SHP77 treated with DMSO at 0.1 percent for 48 hours (cell line): ENCODE data around the gene VASN.
"Not testable (repeated sequence)": the region's sequence is repeated elsewhere in the genome, so short reads cannot be mapped to it uniquely, and the experiment has no call there.

ENCODE experiments used
- DNase-seq: peaks from one replicate; lab custom pipeline; 2025; lab: John Stamatoyannopoulos, UW

VASN gene

DNA sequence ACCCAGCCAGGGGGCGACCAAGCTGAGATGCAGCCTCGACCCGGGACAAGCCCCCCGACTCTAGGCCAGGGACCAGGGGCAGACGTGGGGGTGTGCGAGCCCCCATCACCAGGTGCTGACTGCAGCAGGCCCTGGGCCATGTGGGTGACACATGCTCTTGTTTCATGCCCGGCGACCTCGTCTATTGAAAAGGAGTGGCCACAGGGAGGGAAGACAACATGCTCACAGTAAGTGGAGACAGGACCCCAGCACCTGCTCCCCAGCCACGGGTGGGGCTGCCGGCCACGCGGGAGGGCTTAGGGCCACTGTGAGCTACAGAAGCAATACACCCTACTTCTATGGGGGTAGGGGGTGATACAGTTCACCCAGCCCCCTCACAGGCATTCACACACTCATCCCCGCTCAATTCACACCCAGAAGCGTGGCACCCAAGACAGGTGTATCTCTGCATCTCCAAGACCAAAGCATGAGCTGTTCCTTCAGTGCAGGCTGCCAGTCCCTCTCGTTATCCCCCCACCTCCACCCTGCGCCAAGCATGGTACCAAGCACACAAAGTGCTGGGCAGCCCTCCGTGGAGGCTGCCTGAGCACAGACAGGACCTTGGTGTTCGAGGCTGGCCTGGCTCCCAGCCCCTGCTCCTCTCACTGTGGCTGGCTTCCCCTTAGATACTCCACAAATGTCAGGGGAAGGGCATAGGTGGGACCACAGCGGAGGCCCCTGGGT is 13.6 kb downstream of the VASN start:
- DNase-seq: no peak

DNA sequence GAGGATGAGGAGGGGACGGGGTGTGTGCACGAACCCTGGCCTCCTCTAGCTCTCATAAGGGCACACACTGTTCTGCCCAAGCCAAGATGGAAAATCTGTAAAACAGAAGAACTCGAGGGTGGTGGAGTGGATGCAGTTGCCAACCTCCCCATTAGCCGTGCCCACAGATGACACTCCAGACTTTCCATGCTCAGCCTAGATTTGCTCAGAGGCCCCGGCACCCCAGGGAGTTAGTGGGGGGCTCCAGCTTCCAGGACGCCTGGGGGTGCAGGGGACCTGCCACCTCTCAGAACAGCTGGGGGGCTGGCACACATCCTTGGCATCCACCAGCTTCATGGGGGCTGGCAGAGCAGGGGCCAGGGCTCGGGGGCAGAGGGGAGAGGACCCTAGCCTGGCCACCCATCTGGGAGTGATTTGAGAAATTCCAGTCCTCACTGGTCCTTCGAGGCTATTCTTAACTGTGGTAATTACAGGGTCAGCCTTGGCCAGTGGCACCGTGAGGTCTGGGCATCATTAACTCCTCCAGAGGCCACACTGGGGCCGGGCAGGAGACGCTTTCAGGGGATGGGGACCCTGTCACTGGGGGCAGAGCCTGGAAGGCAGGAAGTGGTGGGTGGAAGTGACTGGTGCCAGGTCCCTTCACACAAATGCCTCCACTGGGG is 14.3 kb downstream of the VASN start:
- no peak for DNase-seq

DNA sequence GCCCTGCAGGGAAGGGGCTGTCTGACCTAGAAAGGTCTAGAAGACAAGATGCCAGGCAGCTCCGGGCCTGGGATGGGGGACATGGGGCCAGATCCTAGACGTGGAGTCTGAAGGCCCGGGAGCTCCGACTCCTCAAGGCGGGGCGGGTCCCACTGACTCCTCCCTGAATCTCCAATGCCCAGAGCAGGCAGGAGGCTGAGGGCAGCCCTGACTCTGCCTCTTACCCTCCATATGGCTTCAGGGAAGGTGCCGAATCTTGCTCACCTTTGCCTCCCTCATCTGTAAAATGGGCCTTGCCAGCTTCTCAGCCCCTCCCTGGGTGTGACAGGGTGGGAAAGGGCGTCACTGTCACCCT is 14.8 kb downstream of the VASN start:
- DNase-seq: no peak

DNA sequence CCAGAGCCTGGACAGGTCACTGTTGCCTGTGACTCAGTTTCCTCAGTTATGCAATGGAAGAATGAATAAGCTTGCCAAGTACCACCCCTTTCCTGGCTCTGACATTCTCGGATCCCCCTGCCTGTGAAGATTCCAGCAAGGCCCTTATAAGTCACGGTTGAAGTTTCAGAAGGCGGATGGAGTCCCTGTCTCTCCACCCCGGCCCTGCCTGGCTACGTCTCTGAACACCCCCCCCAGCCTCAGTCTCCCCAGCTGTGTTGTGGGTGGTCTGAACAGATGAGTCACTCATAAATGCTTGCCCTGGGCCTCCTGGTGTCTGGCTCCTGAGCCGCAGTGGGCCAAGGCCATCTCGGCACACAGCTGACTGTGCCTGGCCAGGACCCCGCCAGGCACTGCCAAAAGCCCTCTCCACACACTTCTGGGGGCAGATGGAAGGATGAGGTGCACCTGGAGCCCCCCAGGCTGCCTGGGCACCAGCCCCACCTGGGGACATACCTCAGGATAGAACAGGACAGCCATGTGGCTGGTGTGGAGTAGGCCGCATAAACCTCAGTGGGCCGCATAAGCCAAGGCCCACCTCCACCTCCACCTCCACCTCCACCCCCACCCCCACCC is 15.4 kb downstream of the VASN start:
- DNase-seq: no peak

DNA sequence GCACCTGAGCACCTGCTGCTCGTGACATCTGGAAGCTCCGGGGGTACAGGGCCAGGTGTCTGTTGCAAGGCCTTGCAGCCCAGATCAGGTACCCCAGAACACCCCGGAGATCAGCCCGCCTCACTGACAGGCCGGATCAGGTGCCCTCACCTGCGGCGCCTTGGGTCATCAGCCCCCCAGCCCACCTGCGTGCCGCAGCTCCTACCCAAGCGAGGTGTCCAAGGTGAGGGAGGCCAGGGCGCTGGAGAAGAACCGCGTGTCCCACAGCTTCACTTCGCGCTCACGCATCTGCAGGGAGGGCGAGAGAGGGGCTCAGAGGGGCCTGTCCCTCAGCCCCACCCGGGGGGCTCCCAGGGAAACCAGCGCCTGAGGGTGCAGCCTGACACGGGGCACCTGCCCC is 16.1 kb downstream of the VASN start:
- no peak for DNase-seq

DNA sequence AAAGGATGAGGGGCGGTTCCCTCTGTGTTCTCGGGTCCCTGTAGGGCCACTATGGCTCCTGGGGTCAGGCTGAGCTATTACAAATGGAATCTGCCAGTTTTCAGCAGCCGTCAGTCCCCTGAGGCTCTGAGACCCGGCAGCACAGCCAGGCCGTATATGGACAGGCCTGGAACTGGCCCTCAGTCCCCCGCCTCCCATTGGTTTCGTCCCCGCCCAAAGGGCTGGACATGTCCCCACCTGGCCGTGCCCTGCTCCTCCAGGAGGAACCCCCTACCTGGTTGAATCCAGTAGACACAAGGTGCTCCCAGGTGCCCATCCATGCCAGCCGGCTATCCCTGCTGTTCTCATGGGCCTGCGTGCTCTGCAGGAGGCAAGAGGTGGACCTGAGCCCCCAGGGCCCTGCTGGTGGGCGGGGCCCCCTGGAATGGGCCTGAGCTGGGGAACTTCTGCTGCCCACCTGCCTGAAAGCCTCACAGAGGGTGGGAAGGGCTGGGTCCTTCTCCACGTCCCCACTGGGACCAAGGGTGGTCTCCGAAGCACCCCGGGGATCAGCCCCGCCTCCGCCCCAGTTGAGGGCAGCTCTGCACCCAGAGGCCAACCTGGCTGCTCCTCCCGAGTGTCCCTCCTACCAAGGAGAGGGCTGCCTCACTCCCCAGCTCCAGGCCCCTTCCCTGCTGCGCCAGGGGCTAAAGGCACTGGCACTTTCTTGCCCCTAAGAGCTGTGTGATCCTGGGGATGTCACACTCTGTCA is 16.8 kb downstream of the VASN start:
- no peak for DNase-seq

DNA sequence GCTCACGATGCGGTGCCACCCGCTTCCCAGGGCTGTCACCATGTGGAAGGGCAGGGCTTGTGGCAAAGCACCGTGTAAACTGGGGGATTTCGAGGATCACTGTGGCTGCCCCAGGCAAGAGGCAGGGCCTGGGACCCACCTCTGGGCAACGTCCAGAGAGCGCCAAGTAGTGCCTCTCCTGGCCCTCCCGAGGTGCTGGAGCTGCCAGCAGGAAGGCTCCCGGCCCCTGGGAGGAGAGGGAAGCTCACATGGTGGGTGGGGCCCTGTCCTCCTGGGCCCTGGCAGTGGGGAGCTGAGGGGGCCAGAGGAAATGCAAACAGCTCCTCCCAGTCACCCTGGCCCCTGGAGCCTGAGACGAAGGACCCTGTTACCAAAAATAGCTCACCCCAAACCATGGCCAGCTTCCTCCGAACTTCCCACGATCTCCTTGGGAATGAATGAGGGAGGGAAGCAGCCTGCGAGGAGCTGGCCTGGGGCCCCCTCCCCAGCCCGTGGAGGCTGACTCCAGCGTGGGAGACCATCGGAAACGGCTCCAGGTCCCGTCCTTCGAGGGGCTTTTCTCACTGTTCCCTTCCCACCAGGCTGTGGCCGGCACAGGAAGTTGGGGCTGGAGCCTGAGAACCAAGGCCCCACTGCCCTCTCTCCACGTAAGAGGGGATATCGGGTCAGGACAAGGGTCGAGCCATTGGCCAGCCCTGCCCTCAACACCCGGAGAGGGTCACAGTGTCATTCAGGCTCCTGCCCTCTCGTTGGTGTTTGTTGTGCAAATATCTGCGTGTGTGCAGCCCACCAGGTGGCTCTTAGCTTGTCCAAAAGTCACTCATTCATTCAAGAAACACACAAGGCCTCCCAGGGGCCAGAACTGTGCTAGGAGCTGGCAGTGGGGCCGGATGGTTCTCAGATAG is 17.7 kb downstream of the VASN start:
- no peak for DNase-seq

DNA sequence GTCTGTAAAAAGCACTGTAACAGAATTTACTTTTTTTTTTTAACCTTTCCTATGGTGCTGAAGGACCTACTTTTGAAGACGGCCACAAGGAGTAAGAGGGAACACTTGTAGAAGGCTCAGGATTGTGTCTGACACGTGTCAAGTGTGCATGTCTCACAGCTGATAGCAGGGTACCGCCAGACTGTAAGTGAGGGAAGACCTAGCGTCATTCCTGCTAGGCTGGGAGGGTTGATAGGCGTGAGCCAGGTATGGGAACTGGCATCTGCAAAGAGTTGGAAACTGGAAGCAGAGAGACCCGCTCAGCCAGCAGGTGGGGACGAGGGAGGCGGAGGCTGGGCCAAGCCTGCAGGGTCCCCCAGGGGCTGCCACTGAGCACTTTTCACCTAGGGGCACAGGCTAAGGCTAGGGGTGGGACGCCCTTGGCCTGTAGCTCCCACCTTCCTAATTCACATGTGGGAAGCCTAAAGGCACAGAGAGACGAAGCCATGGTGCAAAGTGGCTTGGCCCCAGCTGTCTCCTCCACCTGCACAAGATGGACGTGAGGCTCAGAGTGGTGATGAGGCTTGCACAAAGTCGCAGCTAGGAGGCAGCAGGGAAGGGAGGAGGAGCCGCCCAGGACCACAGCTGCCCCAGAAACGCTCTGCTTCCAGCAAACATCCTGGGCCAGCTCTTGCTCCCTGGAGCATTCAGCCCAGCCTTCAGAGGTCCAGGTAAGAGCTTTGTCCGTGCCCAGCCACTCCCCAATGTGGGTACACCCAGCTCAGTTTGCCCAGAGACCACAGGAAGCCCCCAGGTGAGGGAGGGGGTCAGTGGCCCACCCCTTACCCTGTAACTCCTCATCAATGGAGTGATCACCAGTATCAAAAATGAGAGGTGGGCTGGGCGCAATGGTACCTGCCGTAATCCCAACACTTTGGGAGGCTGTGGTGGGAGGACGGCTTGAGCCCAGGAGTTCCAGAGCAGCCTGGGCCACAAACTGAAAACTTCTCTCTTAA is 18.9 kb downstream of the VASN start:
- no peak for DNase-seq

DNA sequence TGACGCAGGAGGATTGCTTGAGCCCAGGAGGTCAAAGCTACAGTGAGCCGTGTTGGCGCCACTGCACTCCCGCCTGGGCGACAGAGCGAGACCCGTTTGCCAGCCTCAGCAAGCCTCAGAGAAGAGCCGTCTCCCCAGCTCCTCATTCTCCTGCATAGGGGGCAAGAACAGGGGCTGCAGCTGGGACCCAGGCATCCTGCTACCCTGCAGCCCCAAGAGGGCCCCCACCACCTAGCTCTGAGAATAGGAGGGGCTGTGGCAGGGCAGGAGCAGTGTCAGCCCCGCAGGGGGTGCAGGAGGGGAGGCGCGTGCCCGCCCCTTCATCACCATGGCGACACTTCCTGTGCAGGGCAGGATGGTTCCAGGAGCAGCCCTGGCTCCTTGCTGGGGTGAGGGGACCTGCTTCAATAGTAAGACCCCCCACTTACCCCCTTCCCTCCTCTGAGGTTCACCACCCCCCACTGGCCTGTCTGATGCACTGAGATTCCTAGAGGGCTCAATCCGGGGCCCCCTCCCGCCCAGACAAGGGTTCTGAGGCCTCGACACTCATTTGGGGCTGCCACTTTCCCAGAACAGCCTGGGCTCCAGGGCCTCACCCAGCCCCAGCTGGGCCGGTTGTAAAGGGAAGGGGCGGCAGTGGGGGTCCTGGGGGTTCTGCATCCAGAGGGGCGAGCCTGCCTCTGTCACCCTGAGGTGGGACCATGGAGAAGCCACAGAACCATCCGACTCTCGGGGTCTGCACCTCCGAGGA is 20.2 kb downstream of the VASN start:
- DNase-seq: no peak

DNA sequence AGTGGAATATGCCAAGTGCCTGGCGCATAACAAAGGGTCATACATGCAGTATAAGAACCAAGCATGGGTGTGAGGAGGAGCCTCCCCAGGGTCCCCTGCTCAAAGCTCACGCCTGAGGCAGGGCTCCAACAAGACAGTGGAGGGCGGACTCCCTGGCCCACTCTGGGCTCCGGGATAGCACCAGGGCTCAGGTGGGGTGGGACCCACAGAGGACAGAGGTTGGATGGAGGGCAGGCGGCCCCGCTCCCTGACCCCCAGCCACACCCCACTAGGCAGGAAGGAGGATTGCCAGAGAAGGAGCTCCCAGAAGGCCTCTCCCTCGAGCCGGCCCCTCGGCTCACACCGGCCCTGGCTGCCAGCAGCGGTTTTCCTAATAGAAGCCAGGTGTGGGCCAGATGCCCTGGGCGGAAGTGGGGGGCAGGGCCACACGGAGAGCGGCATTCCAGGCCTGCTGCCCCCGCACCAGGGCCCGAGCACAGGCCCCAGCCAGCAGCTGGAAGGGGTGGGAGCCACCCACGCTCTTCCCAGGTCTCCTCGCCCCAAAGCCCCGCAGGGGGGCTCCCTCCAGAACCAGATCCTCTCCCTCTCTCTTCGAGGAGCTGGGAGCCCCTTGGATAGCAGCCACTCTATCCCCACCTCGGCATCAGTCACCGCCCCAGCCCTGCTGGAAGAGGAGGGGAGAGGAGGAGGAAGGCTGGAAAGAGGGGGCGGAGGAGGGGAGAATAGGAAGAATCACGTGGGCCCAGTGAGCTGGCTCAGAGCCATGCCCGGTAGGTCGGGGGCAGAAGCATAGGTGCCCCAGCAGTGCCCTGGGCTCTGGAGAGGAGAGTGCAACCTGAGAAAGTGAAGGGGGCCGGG is 21.0 kb downstream of the VASN start:
- DNase-seq: peak; percentile 58

DNA sequence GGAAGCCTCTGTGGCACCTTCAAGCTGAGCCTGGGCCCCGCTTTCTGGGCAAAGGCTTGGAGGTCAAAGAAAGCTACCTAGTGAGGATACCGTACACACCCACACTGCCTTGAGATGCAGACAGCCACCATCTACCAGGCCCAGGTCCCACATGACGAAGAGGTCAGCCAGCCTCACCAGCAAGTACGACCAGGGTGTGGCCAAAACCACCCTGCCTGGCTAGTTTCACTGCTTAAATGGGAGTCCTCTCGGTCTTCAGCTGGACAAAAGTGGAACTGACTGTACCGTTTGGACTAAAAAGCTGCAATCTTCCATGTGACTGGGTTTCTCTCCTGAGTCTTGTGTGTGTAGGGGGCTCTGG is 21.6 kb downstream of the VASN start:
- no peak for DNase-seq

DNA sequence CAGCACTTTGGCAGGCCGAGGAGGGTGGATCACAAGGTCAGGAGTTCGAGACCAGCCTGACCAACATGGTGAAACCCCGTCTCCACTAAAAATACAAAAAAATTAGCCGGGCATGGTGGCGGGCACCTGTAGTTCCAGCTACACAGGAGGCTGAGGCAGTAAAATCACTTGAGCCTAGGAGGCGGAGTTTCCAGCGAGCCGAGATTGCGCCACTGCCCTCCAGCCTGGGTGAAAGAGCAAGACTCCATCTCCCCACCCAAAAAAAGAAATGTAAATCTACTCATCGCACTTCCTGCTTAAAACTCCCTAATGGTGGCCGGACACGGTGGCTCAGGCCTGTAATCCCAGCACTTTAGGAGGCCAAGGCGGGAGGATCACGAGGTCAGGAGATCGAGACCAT is 22.2 kb downstream of the VASN start:
- not testable (repeated sequence) for DNase-seq

DNA sequence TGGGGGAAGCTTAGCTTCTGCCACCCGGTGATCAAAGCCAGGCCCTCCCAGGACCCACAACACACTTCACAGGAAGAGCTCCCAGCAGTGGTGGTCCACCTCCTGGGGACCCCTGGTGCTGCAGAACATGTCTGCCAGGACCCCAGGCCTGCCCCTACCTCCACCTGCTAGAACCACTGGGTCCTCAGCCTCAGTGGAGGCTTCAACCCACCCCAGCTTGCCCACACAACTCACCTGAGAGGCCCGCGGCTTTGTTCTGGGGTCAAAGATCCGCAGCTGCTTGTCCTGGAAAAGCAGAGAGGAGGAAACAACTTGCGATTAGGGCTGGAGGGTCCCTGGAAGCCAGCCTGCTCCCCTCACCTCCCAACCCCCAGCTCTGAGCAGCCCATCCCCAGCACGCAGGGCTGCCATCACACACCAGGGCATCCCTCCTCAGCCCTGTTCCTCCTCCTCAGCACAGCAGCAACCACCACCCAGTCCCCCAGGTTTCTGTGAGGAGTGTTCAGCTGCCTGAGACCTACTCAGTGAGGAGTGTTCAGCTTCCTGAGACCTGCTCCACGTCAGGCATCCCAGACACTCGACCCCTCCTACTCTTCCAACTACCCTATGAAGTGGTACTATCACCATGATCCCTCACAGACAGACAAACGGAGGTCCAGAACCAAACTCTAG is 23.5 kb downstream of the VASN start:
- DNase-seq: no peak

DNA sequence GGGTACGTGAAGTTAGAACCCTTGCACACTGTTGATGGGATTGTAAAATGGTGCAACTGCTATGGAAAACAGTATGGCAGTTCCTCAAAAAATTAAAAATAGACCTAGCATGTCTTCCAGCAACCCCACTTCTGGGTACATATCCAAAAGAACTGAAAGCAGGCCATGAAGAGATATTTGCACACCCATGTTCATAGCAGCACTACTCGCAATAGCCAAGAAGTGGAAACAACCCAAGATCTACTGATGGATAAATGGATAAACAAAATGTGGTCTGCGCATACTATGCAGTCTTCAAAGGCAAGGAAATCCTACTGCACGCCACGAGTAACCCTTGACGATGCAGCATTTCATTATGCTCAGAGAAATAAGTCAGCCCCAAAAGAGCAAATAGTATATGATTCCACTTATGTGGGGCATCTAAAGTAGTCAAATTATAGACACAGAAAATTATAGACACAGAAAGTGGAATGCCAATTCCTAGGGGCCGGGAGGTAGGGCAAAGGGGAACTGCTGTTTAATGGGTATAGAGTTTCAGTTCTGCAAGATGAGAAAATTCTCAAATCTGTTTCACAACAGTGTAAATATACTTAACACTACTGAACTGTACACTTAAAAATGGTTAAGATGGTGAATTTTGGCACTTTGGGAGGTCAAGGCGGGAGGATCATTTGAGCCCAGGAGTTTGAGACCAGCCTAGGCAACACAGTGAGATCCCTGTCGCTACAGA is 27.5 kb downstream of the VASN start:
- DNase-seq: no peak

DNA sequence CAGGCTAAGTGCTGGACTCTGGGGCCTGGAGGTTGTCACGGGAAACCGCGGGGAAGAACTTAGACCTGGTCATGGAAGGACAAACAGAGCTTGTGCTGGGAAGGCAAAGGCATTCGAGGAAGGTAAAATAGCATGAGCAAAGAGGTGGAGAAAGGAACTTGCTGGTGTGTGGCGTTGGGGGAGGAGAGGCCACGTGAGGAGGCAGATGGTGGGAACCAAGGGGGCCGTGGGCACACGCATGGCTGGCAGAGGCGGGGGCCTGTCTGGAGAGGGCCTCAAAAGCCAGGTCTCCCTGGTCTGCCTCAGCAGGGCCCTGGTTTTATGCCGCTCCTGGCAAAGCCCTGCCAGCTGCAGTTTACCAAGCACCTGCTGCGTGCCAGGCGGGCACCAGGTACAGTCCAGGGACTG is 29.4 kb downstream of the VASN start:
- no peak for DNase-seq

DNA sequence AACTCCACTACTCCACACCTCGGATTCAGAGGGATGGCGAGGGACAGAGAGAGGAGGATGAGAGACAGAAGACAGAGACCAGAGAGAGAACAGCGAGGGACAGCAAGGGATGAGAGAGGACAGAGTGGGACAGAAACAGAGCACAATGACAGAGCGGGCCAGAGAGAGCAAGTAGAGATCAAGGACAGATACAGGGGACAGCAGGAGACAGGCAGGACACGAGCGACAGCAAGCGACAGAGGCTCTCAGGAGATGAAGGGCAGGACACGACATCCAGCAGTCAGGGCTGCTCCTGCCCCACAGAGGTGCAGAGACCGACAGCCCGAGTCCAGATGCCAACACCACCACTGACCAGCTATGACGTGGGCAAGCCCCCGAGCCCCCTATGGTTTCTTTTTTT is 29.9 kb downstream of the VASN start:
- DNase-seq: no peak

DNA sequence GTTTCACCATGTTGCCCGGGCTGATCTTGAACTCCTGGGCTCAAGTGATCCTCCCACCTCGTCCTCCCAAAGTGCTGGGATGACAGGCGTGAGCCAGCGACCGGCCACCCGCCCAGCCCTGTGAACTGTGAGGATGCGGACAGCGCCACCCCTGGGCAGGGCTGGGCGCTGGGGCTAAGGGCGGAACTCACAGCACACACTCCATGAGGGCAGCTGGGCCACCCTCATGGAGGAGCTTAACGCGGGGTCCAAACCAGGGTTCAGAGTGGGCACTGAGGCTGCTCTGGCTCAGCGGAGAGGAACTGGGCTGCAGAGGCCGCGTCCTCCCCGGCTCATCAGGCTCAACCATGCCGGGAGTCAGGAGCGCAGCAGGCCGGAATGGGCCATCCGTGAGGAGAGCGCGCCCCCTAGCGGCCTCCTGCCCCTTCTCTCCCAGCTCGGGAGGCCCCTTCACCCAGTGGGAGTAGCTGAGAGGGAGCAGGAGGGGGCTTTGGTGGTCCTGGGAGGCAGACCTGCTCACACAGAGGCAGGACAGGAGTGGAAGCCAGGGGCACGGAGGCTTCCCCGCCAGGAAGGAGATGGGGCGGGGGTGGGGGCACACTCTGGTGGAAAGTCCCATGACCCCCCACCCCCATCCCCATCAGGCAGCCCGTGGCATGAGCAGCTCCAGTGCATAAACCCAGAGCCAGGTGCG is 30.9 kb downstream of the VASN start:
- DNase-seq: peak; percentile 13
